ENCODE measurements around the gene RPL21. TPM values are rescaled to one million over a fixed set of nuclear protein-coding genes. Genes with fewer than 3 reads are reported as not detected.
A peak's percentile ranks its signal among the peaks of the same experiment; 100 is the strongest.

Gene RPL21
- polyA plus RNA-seq, 3 donors from 2014 or later = 3,259 to 4,649 (median 3,425) TPM

DNA sequence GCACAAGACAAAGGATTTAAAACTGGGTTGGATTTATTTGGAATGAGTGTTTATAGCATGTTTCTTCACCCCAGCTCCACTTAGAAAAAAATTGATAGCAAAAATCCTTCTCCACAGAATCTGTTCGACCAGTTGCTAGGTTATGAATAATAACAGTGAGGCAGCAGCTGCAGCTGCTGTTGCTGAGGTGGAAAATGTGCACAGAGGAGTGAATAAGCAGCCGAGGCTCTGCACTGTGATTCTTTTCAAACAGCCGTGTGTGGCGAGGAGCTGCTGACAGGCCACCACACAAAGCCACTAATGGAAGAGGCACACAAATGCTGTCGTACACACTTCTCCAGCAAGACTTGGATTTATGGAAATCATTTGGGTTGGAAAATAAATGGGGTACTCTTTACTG is 12.8 kb downstream of the RPL21 start:
- Mint-ChIP-seq H3K4me1 (peaks cover 4 to 23% of the 10 kb centered on the region in 2 donors), H3K36me3 (peaks cover under 1 to 3% (median 3%) of the 10 kb centered on the region in 3 donors), H3K4me3 (no peak overlapping the region), H3K9me3 (no peaks in the 10 kb centered on the region), H3K27ac (peak overlapping the region in 4 of 6 donors; percentile 13 to 75 (median 57)), H3K27me3 (ENCODE audit: low read depth in 3 of 3) (peaks cover 2 to 5% (median 2%) of the 10 kb centered on the region in 3 donors)
- DNase-seq = no peak

DNA sequence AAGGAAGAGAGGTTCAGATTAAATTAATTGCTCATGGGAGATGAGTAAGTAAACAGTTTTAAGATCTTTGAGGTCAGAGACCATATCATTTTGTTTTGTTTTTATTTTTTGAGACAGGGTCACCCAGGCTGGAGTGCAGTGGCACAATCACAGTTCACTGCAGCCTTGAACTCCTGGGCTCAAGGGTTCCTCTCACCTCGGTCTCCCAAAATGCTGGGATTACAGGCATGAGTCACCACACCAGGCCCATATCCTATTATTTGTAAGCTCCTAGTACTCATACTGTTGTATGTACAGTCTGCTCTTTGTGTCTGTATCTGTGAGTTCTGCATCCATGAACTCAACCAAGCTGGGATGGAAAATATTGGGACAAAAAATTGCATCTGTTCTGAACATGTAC is 13.3 kb downstream of the RPL21 start:
- Mint-ChIP-seq H3K27me3 (ENCODE audit: low read depth in 3 of 3) (peaks cover 2 to 6% (median 2%) of the 10 kb centered on the region in 3 donors), H3K36me3 (peaks cover 0 to 3% (median 3%) of the 10 kb centered on the region in 3 donors), H3K9me3 (no peaks in the 10 kb centered on the region), H3K27ac (peak overlapping the region in 4 of 6 donors; percentile 13 to 75 (median 57)), H3K4me3 (no peak overlapping the region), H3K4me1 (peaks cover 3 to 19% of the 10 kb centered on the region in 2 donors)
- DNase-seq = no peak

DNA sequence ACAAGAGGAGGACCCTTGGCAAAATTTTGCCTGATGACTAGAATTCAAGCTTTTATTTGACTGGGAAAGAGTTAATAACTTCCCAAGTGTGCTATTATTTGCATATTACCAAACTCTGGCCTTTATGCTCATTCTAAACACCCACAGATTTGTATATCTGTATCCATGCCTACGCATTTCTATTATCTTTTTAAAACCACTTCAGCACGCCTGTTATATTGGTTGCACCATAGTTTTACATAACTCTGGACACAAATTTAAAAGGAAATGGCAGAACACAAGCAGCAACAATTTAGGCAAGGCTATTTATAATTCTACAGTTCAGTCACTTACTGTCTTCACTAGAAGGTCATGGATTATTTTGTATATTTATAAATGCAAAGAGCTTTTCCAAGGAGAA is 15.6 kb downstream of the RPL21 start:
- H3K4me1 Mint-ChIP-seq = peaks cover 16 to 18% of the 10 kb centered on the region in 2 donors
- H3K4me3 Mint-ChIP-seq = no peak overlapping the region
- H3K36me3 Mint-ChIP-seq = peaks cover 0 to 3% (median 3%) of the 10 kb centered on the region in 3 donors
- no peaks in the 10 kb centered on the region for H3K9me3 Mint-ChIP-seq
- H3K27ac Mint-ChIP-seq = peak overlapping the region in 1 of 6 donors; percentile 1
- DNase-seq = no peak
- peaks cover 2 to 12% (median 6%) of the 10 kb centered on the region in 3 donors for H3K27me3 Mint-ChIP-seq (ENCODE audit: low read depth in 3 of 3)

GRCh38 chr13:27267596-27267995 is 16.2 kb downstream of the RPL21 start:
- H3K9me3 Mint-ChIP-seq = no peaks in the 10 kb centered on the region
- H3K36me3 Mint-ChIP-seq = peaks cover 0 to 3% (median 3%) of the 10 kb centered on the region in 3 donors
- DNase-seq = no peak
- peaks cover 15 to 17% of the 10 kb centered on the region in 2 donors for H3K4me1 Mint-ChIP-seq
- H3K4me3 Mint-ChIP-seq = no peak overlapping the region
- H3K27ac Mint-ChIP-seq = no peak overlapping the region
- H3K27me3 Mint-ChIP-seq (ENCODE audit: low read depth in 3 of 3) = peaks cover 2 to 12% (median 6%) of the 10 kb centered on the region in 3 donors

- Mint-ChIP-seq H3K4me3 (peak overlapping the region in 3 of 5 donors; percentile 78 to 91 (median 90)), H3K27ac (no peak overlapping the region)
These were observed 17.8 kb downstream of the RPL21 start for GRCh38 chr13:27269114-27269665.

GRCh38 chr13:27270594-27271520 is 19.5 kb downstream of the RPL21 start, which contains the start of gene RASL11A:
Gene RASL11A, plus strand, starts transcription at chr13:27270830. Its CDS starts 115 bp downstream, at chr13:27270945.
- H3K36me3 Mint-ChIP-seq = no peaks in the 10 kb centered on the region
- peaks cover 14% of the 10 kb centered on the region in 2 donors for H3K4me1 Mint-ChIP-seq
- H3K27me3 Mint-ChIP-seq (ENCODE audit: low read depth in 3 of 3) = peaks cover 7 to 19% (median 14%) of the 10 kb centered on the region in 3 donors
- H3K4me3 Mint-ChIP-seq = peak within 1 kb of the TSS; percentile 88 to 93 (median 90)
- peaks cover 0 to 2% (median 0%) of the 10 kb centered on the region in 6 donors for H3K9me3 Mint-ChIP-seq
- peak; percentile 68 to 70 (median 69) for DNase-seq
- peak within 1 kb of the TSS in 3 of 6 donors; percentile 29 to 66 (median 59) for H3K27ac Mint-ChIP-seq

More at GRCh38 chr13:27269114-27269665, 17.8 kb downstream of the RPL21 start:
- H3K9me3 Mint-ChIP-seq = peaks cover 0 to 2% (median 0%) of the 10 kb centered on the region in 6 donors
- peaks cover 14% of the 10 kb centered on the region in 2 donors for H3K4me1 Mint-ChIP-seq
- H3K36me3 Mint-ChIP-seq = peaks cover 0 to 3% (median 3%) of the 10 kb centered on the region in 3 donors
- DNase-seq = no peak
- H3K27me3 Mint-ChIP-seq (ENCODE audit: low read depth in 3 of 3) = peaks cover 6 to 16% (median 11%) of the 10 kb centered on the region in 3 donors

DNA sequence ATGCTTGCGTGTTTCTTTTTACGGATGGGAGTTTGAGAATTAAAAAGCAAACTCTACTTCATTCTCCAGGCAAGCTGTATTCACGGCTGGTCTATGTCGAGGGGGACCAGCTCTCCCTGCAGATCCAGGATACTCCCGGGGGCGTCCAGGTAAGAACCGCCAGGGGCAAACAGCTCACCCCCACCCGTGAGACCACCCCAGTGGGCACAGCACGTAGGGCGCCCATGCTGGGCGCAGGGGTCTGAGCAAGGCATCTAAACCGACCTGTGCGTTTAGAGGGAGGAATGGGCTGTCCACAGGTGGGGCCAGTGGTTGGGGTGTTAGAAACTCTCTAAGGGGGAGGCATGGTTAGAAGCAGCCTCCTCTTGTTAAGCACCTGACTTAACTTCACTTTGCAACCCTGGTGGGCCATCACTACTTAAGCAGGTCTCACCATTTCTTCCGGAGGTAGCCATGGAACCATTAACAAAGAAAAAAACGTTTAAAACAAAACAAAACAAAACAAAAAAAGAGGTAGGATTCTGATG is 20.3 kb downstream of the RPL21 start:
- Mint-ChIP-seq H3K36me3 (no peaks in the 10 kb centered on the region), H3K27me3 (ENCODE audit: low read depth in 3 of 3) (peaks cover 7 to 22% (median 14%) of the 10 kb centered on the region in 3 donors), H3K4me3 (peak overlapping the region; percentile 87 to 93 (median 89)), H3K4me1 (peaks cover 14% of the 10 kb centered on the region in 2 donors), H3K9me3 (peaks cover 0 to 2% (median 0%) of the 10 kb centered on the region in 6 donors), H3K27ac (peak overlapping the region in 3 of 6 donors; percentile 29 to 66 (median 59))
- no peak for DNase-seq

GRCh38 chr13:27273658-27274425 is 22.5 kb downstream of the RPL21 start:
- Mint-ChIP-seq H3K9me3 (peaks cover 0 to 2% (median 0%) of the 10 kb centered on the region in 6 donors), H3K27ac (no peak overlapping the region), H3K36me3 (no peaks in the 10 kb centered on the region), H3K4me3 (no peak overlapping the region), H3K4me1 (peaks cover 14% of the 10 kb centered on the region in 2 donors), H3K27me3 (ENCODE audit: low read depth in 3 of 3) (peaks cover 8 to 20% (median 13%) of the 10 kb centered on the region in 3 donors)
- no peak for DNase-seq

DNA sequence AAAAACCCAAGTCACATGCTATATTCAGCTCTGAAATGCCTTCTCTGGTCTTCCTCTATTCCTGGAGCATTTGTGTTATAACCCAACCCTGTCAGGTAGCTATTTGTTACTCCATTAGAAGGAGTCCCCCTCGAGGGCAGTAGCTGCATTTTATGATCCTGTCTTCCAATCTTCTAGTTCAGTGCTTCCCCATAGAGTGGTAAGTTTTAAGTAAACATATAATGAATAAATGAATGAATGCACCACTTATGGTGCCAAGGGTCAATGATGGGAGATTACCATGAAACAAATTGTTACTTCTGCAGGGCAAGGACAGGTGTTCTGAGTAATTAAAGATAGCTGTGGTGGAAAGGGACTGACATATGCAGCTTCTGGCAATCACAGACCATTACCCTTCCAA is 23.3 kb downstream of the RPL21 start:
- no peak for DNase-seq
- Mint-ChIP-seq H3K36me3 (no peaks in the 10 kb centered on the region), H3K4me3 (no peak overlapping the region), H3K27me3 (ENCODE audit: low read depth in 3 of 3) (peaks cover 7 to 20% (median 14%) of the 10 kb centered on the region in 3 donors), H3K4me1 (peaks cover 14% of the 10 kb centered on the region in 2 donors), H3K27ac (no peak overlapping the region), H3K9me3 (peaks cover 0 to 2% (median 0%) of the 10 kb centered on the region in 6 donors)

- Mint-ChIP-seq H3K4me1 (peaks cover 5 to 7% of the 10 kb centered on the region in 2 donors), H3K27me3 (ENCODE audit: low read depth in 3 of 3) (peaks cover 7 to 18% (median 14%) of the 10 kb centered on the region in 3 donors)
These were observed 24.8 kb downstream of the RPL21 start for GRCh38 chr13:27276188-27276587.

GRCh38 chr13:27279506-27279905 is 28.1 kb downstream of the RPL21 start:
- H3K4me1 Mint-ChIP-seq = no peaks in the 10 kb centered on the region
- H3K4me3 Mint-ChIP-seq = no peak overlapping the region
- no peak overlapping the region for H3K27ac Mint-ChIP-seq
- H3K27me3 Mint-ChIP-seq (ENCODE audit: low read depth in 3 of 3) = peaks cover 2 to 8% (median 4%) of the 10 kb centered on the region in 3 donors
- DNase-seq = no peak
- H3K9me3 Mint-ChIP-seq = no peaks in the 10 kb centered on the region
- H3K36me3 Mint-ChIP-seq = no peaks in the 10 kb centered on the region

More at GRCh38 chr13:27276188-27276587, 24.8 kb downstream of the RPL21 start:
- Mint-ChIP-seq H3K4me3 (no peak overlapping the region), H3K9me3 (peaks cover 0 to 2% (median 0%) of the 10 kb centered on the region in 6 donors), H3K36me3 (no peaks in the 10 kb centered on the region), H3K27ac (no peak overlapping the region)
- DNase-seq = no peak

DNA sequence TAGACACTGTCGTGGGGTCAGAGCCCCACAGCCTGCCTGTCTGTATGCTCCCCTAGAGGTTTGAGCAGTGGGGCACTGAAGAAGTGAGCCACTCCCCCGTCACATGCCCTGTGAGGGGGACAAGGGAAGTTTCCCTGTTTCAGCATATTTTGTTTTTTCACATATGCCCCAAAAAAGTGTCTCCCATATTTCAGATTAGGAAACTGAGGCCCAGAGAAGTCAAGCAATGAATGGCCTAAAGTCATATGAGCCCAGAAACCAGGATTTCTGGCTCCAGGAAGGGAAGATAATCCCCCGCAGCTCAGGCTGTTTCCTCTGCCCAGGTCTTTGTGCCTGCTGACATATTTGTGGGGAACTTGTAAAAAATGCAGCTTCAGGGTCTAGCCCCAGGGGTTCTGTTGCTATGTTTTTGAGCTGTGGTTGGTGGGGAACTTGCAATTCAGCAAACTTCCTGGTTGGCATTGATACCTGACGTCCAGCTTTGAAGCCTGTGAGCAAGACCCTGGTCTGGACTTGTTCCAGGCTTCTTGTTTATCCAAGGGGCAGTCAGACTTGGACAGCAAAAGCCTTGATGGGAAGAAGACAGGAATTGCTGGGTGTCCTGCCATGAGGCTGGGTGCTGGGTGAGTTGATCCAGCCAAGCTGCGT is 28.8 kb downstream of the RPL21 start:
- no peak for DNase-seq
- H3K27me3 Mint-ChIP-seq (ENCODE audit: low read depth in 3 of 3) = peaks cover 2 to 7% (median 3%) of the 10 kb centered on the region in 3 donors
- no peak overlapping the region for H3K27ac Mint-ChIP-seq
- no peaks in the 10 kb centered on the region for H3K9me3 Mint-ChIP-seq
- no peaks in the 10 kb centered on the region for H3K4me1 Mint-ChIP-seq
- H3K36me3 Mint-ChIP-seq = no peaks in the 10 kb centered on the region
- no peak overlapping the region for H3K4me3 Mint-ChIP-seq

Measured in immature natural killer cell (primary cell).